Measurements from ENCODE around the gene NOX5.

GRCh38 chr15:69002783-69003182 lies 11.7 kb upstream of the NOX5 start:
- TF ChIP-seq CTCF (conservative IDR thresholded peaks at IDR 0.05; ENCODE audit: low read length), result no peak
- TF ChIP-seq EZH2phosphoT487 (IDR thresholded peaks at IDR 0.05; ENCODE audit: borderline replicate concordance, low read depth, low read length), result no peak

Data from OCI-LY7 (cell line).